Activated naive CD8-positive, alpha-beta T cell treated with anti-CD3 and anti-CD28 coated beads, Interleukin-2, amount 10 ng/mL, durations not matched to agents 7 days and 5 days (primary cell): ENCODE data around the gene BCL2. TPM values are rescaled to one million over a fixed set of nuclear protein-coding genes. Genes with fewer than 3 reads are reported as not detected.

Experiments used
- ATAC-seq: fragments of 150-1000 bp; cut with Tn5 transposase; one replicate; pipeline ENCODE4 v1.10.0; 2021; ENCODE audit warnings: low read depth, moderate library complexity
- POLR2A ChIA-PET: fragments of 350-600 bp; sonication (Branson Sonifier 250); formaldehyde crosslinking; loops from one replicate; lab custom pipeline; 2021; ENCODE audit warnings: antibody characterized with exemption; lab: Charles Lee
- DNase-seq: peaks from one replicate; pipeline ENCODE4 v3.0.0; 2021
- H3K27ac Mint-ChIP-seq: one replicate; pipeline ENCODE4 v1.8.0; 2022; ENCODE audit warnings: mild to moderate bottlenecking, mixed read lengths
- H3K27me3 Mint-ChIP-seq: one replicate; pipeline ENCODE4 v1.8.0; 2022; ENCODE audit warnings: mild to moderate bottlenecking, moderate library complexity, mixed read lengths
- H3K36me3 Mint-ChIP-seq: one replicate; pipeline ENCODE4 v1.8.0; 2021; ENCODE audit warnings: mild to moderate bottlenecking, mixed read lengths
- H3K4me1 Mint-ChIP-seq: one replicate; pipeline ENCODE4 v1.8.0; 2021; ENCODE audit warnings: mixed read lengths
- H3K4me3 Mint-ChIP-seq: one replicate; pipeline ENCODE4 v1.8.0; 2022; ENCODE audit warnings: mild to moderate bottlenecking, moderate library complexity, mixed read lengths
- H3K9me3 Mint-ChIP-seq: one replicate; pipeline ENCODE4 v1.8.0; 2021; ENCODE audit warnings: mixed read lengths
- total RNA-seq, 2 experiments: library from RNA; stranded (reverse); gene quantifications; one replicate each; pipeline ENCODE4 v1.2.3, GENCODE V29; 2021

The BCL2 gene
- total RNA-seq, 2 experiments from 2014 or later, result 121 to 128 TPM

DNA sequence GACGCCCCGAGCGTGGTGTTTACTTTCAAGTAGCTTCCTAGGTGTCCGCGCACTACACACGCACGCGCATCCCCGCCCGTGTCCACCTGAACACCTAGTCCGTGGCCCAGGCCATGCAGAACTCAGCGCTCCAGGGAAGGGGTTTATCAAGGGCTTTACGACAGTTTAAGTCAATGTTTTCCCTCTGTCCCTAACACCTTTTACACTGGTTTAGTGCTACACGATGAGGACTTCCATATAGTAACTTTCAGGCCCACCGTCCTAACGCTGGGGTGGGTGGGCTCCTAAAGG, 1.4 kb upstream of the BCL2 start:
- Mint-ChIP-seq H3K4me1 (peaks cover 11% of the 10 kb centered on the region), H3K9me3 (no peaks in the 10 kb centered on the region), H3K27ac (peak overlapping the region; percentile 89), H3K27me3 (no peaks in the 10 kb centered on the region), H3K4me3 (peak overlapping the region; percentile 89), H3K36me3 (peaks cover 23% of the 10 kb centered on the region)
- no peak for ATAC-seq
- DNase-seq, result no peak
- POLR2A ChIA-PET, result interaction anchor here (1.0 kb wide), 3 partner anchors 54 to 124 kb away, joined by 3 to 4 read pairs (median 4); partner anchors contain the start of gene VPS4B

DNA sequence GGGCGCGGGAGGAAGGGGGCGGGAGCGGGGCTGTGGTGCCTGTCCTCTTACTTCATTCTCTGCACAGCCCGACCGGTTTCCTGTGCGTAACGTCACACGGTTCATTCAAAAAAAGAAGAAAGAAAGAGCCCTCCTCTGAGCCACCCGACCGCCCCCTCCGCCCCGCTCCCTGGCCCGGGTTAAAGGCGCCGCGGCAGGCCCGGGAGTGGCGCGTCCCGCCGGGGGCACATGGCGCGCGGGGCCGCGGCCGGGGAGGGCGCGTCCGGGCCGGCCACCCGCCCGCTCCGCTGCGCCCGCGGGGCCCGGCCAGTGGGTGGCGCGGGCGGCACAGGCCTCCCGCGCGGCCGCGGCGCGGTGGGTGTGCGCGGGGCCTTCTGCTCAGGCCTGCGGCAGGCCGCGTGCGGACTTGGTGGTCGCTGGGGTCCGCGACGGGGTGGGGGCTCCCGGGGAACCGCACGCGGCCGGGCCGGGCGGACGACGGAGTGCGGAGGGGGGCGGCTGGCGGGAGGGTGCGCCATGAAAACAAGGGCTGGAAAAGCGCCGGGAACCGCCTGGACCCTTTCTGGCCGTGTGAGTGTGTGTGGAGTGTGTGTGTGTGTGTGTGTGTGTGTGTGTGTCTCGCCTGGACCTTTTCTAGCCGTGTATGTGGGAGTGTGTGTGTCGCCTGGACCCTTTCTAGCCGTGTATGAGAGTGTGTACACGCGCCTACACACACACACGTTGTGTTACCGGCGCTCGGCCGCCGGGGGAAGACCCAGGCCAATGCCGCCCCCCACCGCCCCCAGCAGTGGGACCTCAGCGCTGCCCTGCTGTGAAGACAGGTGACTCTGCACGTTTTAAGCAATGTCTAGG, 780 bp upstream of the BCL2 start:
- peaks cover 14% of the 10 kb centered on the region for H3K4me1 Mint-ChIP-seq
- H3K27me3 Mint-ChIP-seq, result no peaks in the 10 kb centered on the region
- no peaks in the 10 kb centered on the region for H3K9me3 Mint-ChIP-seq
- POLR2A ChIA-PET, result interaction anchor here (1.0 to 3.9 kb wide), 10 partner anchors 53 to 796 kb away, joined by 3 to 124 read pairs (median 11); partner anchors contain the start of gene VPS4B
- H3K36me3 Mint-ChIP-seq, result peaks cover 26% of the 10 kb centered on the region
- peak overlapping the region; percentile 89 for H3K27ac Mint-ChIP-seq
- DNase-seq (peak; percentile 66), ATAC-seq (peak; percentile 80)
- H3K4me3 Mint-ChIP-seq, result peak overlapping the region; percentile 89

DNA sequence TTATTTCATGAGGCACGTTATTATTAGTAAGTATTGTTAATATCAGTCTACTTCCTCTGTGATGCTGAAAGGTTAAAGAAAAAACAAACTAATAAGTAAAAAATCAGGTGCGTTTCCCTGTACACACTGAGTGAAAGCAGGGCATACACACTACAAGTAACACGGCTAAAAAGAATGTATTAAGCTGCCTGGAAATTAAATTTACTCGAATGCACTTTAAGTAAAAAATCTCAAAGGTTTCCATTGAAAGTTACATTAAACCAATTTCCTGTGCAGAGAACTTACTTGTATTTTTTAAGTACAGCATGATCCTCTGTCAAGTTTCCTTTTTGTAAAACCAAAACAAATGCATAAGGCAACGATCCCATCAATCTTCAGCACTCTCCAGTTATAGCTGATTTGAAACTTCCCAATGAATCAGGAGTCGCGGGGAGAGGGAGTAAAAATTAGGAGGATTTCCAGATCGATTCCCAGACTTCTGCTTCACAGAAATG, 633 bp downstream of the BCL2 start:
- H3K36me3 Mint-ChIP-seq, result peaks cover 40% of the 10 kb centered on the region
- no peak for DNase-seq
- POLR2A ChIA-PET, result interaction anchor here (0.5 to 3.9 kb wide), 16 partner anchors 16 to 794 kb away, joined by 3 to 124 read pairs (median 11); no protein-coding TSS in a partner anchor

DNA sequence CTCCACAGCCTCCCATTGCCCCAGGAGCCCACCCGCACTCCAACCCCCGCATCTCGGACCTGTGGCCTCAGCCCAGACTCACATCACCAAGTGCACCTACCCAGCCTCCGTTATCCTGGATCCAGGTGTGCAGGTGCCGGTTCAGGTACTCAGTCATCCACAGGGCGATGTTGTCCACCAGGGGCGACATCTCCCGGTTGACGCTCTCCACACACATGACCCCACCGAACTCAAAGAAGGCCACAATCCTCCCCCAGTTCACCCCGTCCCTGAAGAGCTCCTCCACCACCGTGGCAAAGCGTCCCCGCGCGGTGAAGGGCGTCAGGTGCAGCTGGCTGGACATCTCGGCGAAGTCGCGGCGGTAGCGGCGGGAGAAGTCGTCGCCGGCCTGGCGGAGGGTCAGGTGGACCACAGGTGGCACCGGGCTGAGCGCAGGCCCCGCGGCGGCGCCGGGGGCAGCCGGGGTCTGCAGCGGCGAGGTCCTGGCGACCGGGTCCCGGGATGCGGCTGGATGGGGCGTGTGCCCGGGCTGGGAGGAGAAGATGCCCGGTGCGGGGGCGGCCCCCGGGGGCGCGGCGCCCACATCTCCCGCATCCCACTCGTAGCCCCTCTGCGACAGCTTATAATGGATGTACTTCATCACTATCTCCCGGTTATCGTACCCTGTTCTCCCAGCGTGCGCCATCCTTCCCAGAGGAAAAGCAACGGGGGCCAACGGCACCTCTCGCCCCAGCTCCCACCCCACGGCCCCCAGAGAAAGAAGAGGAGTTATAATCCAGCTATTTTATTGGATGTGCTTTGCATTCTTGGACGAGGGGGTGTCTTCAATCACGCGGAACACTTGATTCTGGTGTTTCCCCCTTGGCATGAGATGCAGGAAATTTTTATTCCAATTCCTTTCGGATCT, 1.3 kb downstream of the BCL2 start:
- H3K27ac Mint-ChIP-seq, result peak overlapping the region; percentile 89
- peaks cover 28% of the 10 kb centered on the region for H3K4me1 Mint-ChIP-seq
- peaks cover 45% of the 10 kb centered on the region for H3K36me3 Mint-ChIP-seq
- POLR2A ChIA-PET, result interaction anchor here (0.6 to 3.9 kb wide), 27 partner anchors 10 to 794 kb away, joined by 3 to 124 read pairs (median 4); no protein-coding TSS in a partner anchor
- H3K27me3 Mint-ChIP-seq, result no peaks in the 10 kb centered on the region
- peak; percentile 88 for DNase-seq
- ATAC-seq, result peak; percentile 57
- H3K9me3 Mint-ChIP-seq, result no peaks in the 10 kb centered on the region
- peak overlapping the region; percentile 93 for H3K4me3 Mint-ChIP-seq

More for the DNA sequence above, 633 bp downstream of the BCL2 start:
- Mint-ChIP-seq H3K9me3 (no peaks in the 10 kb centered on the region), H3K27me3 (no peaks in the 10 kb centered on the region), H3K27ac (peak overlapping the region; percentile 89), H3K4me1 (peaks cover 25% of the 10 kb centered on the region), H3K4me3 (peak overlapping the region; percentile 93)
- ATAC-seq, result no peak

DNA sequence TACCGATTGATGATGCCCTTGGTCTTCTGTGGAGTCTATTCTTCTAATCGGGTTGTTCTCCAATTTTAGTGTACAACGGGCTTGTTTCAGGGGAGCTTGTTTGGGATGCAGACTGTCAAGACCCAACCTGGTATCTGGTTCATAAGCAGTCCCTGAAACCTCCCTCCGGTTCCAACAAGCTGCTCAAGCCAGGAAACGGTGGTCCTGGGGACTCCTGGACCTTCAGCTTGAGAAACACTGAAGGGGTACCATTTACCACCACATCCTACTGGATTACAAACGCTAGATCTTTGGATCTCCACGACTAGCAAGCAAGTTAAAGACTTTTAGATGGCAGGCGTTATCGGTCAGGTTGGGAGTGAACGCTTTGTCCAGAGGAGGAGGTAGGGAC, 2.0 kb downstream of the BCL2 start:
- DNase-seq (no peak), ATAC-seq (no peak)
- Mint-ChIP-seq H3K4me1 (peaks cover 31% of the 10 kb centered on the region), H3K36me3 (peaks cover 48% of the 10 kb centered on the region), H3K27me3 (no peaks in the 10 kb centered on the region), H3K4me3 (peak overlapping the region; percentile 93), H3K9me3 (no peaks in the 10 kb centered on the region), H3K27ac (peak overlapping the region; percentile 89)
- POLR2A ChIA-PET, result interaction anchor here (0.8 to 3.9 kb wide), 23 partner anchors 9 to 301 kb away, joined by 3 to 124 read pairs (median 4); no protein-coding TSS in a partner anchor

DNA sequence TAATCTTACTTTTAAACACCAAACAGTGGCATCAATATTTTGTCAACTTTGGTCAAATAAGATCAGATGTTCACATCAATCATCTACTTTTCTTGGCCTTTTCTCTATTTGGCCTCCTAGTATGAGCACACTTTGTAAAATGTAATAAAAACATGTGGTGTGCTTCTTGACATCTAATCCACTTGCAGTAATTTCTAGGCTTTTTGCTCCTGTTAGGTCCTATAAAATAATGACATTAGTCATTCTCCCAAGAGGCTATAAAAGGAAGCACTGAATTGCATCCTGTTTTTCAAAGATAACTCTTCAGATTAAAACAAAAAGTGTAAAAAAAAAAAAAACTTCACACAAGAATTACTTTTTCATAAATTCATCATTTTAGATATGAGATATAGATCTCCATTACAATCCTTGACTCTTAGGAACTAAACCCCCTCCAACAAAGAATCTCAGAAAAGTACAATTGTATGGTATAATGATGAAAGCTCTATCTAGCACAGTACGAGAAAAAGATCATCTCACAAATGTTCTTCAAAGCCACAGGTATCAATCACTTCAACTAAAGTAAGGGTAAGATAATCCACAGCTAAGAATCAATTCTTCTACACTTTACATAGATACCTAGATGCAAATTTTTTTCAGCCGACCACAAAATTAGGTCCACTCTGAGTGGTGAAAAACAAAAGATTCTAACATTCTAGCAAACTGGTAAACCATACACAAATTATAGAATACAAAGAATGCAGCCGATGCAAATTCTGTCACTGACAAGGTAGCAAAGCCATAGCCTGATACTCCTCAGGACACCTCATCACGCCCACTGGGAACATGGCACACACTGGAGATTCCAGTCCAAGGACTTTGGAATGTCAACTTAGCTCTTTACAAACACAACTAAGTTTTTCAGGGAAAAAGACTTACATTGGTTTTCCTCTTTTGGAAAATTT, 2.7 kb downstream of the BCL2 start:
- H3K27me3 Mint-ChIP-seq, result no peaks in the 10 kb centered on the region
- POLR2A ChIA-PET, result interaction anchor here (0.8 to 3.9 kb wide), 16 partner anchors 8 to 197 kb away, joined by 3 to 124 read pairs (median 5); no protein-coding TSS in a partner anchor
- ATAC-seq (no peak), DNase-seq (no peak)
- H3K36me3 Mint-ChIP-seq, result peaks cover 54% of the 10 kb centered on the region
- H3K4me1 Mint-ChIP-seq, result peaks cover 34% of the 10 kb centered on the region
- H3K27ac Mint-ChIP-seq, result peak overlapping the region; percentile 89
- H3K9me3 Mint-ChIP-seq, result no peaks in the 10 kb centered on the region
- peak overlapping the region; percentile 93 for H3K4me3 Mint-ChIP-seq

DNA sequence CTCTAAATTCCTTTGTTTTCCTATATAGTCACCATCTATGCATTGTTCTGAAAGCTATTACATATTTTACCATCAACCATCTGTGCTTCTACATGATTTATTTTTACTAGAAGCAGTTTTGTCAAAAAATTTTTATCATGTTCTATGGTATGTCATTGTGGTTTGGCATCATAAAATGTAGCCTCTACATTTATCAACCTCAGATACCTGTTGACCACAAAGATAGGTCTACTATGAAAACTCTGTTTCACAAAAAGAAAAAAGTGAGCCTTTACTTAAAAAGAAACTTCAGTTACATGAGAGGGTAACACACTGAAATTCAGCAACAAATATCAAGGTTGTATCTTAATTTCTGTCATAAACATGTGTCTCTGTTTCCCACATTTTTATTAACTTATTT, 3.7 kb downstream of the BCL2 start:
- no peaks in the 10 kb centered on the region for H3K27me3 Mint-ChIP-seq
- peak overlapping the region; percentile 89 for H3K27ac Mint-ChIP-seq
- H3K36me3 Mint-ChIP-seq, result peaks cover 60% of the 10 kb centered on the region
- peak overlapping the region; percentile 93 for H3K4me3 Mint-ChIP-seq
- DNase-seq (no peak), ATAC-seq (no peak)
- H3K9me3 Mint-ChIP-seq, result no peaks in the 10 kb centered on the region
- H3K4me1 Mint-ChIP-seq, result peaks cover 40% of the 10 kb centered on the region
- POLR2A ChIA-PET, result interaction anchor here (1.0 to 2.7 kb wide), 5 partner anchors 23 to 196 kb away, joined by 3 to 43 read pairs (median 6); no protein-coding TSS in a partner anchor

DNA sequence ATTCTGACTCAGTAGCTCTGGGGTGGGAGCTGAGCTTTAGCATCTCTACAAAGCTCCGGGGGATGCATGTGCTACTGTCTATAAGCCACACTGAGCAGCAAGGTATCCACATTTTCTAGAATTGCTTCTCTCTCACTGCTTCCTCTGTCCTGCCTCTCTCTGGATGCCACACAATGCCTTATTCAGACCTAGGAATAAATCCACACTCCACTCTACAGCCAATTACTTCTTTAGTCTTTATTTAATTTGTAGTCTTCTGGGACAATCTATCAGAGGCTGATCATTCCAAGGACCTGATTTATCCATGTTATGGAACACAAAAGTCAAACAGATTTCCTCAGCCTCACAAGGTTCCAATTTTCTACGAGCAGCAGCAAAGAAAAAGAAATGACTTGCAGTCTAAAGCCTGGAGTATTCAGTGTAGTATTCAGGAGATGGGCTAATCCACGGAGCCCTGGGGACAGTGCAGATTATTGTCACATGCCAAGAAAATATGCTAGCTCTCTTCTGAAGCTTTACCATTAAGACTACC, 4.4 kb downstream of the BCL2 start:
- Mint-ChIP-seq H3K9me3 (no peaks in the 10 kb centered on the region), H3K36me3 (peaks cover 63% of the 10 kb centered on the region), H3K27me3 (no peaks in the 10 kb centered on the region), H3K4me1 (peaks cover 45% of the 10 kb centered on the region), H3K4me3 (peak overlapping the region; percentile 93), H3K27ac (peak overlapping the region; percentile 58)
- POLR2A ChIA-PET, result interaction anchor here (0.7 to 2.7 kb wide), 10 partner anchors 13 to 195 kb away, joined by 3 to 43 read pairs (median 4); no protein-coding TSS in a partner anchor
- no peak for DNase-seq
- ATAC-seq, result no peak

DNA sequence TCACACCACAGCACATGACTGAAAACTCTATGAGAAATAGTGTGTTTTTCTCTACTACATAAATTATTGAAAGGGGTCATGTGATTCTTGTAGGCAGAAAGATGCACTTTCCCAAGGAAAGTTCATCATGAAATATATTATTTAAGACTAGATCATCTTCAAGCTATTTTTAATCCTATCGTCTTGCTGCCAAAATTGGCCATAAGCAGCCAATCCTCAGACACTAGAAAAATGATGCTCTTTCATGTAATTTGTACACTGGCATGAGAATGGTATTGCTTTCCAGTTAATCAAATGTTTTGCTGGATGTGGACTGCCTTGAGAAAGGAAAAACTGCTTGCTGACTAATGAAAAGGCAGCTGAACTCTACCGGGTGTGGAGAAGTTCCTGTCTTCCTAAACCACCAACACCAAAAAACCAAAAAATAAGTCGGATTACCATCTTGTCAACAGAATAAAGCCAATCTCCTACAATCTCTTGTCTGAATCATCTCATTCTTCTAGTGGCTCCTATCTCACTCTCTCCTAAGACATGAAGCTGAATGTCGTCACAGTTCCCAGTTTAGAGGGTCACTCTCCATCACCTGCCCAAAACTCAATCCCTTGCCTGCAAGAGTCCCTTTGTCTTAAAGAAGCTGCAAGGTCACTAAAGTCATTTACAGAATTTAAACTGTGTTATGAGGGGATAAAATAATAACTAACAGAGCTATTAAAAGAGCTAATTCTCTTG, 5.3 kb downstream of the BCL2 start:
- DNase-seq, result no peak
- POLR2A ChIA-PET, result interaction anchor here (0.7 to 2.7 kb wide), 7 partner anchors 12 to 193 kb away, joined by 3 to 43 read pairs (median 5); no protein-coding TSS in a partner anchor
- no peaks in the 10 kb centered on the region for H3K9me3 Mint-ChIP-seq
- no peak overlapping the region for H3K27ac Mint-ChIP-seq
- ATAC-seq, result no peak
- H3K36me3 Mint-ChIP-seq, result peaks cover 68% of the 10 kb centered on the region
- H3K4me1 Mint-ChIP-seq, result peaks cover 52% of the 10 kb centered on the region
- H3K4me3 Mint-ChIP-seq, result peak overlapping the region; percentile 93
- no peaks in the 10 kb centered on the region for H3K27me3 Mint-ChIP-seq

DNA sequence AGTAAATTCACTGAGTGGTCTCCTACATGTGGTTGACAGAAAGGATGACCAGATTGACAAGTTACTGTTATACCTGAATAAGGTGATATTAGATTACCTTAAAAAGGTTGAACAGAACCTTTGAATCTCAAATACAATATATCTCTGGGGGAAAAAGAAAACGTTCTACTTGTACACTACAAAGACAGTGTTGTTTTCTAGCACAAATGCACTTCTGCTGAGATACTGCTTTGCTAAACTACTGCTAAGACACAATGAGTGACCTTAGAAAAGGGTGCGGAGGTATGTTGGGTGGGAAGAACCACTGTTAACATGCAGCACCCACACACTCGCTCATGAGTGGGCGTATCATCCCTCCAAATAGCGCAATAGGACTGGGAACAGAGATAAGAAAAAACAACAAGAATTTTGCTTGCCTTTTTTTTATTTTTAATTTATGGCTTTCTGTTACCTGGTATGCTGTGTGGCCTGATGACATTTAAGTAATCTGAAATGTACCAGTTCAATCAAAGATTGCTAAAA, 6.1 kb downstream of the BCL2 start:
- peaks cover 57% of the 10 kb centered on the region for H3K4me1 Mint-ChIP-seq
- ATAC-seq (no peak), DNase-seq (no peak)
- H3K27ac Mint-ChIP-seq, result no peak overlapping the region
- POLR2A ChIA-PET, result interaction anchor here (2.0 to 2.7 kb wide), 2 partner anchors 106 to 118 kb away, joined by 5 to 43 read pairs; no protein-coding TSS in a partner anchor
- H3K4me3 Mint-ChIP-seq, result peak overlapping the region; percentile 93
- no peaks in the 10 kb centered on the region for H3K9me3 Mint-ChIP-seq
- H3K27me3 Mint-ChIP-seq, result no peaks in the 10 kb centered on the region
- H3K36me3 Mint-ChIP-seq, result peaks cover 66% of the 10 kb centered on the region
